ENCODE data around the gene STIM1.
A peak's percentile ranks its signal among the peaks of the same experiment; 100 is the strongest.

Gene STIM1

DNA sequence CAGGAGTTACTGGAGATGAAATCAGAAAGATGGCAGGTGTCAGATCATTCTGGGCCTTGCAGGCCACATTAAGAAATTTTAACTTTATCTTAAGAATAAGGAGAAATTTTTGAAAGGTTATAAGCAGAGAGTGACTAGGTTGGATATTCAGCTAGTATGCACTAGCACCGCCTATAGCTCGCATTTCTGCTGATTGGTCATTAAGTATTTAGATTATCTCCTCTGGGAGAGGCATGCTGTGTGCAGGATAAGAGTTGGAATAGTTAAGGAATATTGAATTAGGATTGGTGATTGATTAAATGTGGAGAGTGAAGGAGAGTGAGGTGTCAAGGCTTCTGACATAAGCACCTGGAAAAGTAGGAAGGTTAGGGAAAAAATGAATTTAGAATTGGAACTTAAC is 100.6 kb downstream of the STIM1 start:
- no peak for DNase-seq

DNA sequence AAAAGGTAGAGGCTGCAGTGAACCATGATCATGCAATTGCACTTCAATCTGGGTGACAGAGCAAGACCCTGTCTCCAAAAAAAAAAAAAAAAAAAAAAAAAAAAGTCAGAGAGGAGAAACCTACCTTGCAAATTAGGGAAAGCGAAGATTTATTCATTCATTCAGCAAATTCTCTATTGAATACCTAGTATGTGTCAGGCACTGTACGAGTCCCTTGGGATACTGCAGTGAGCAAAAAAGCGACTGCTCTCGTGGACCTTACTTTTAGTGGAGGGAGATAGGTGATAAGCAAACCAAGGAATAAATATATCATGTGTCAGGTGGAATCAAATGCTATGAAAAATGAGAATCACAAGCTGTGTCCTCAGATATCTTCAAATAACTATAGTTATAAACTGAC is 101.3 kb downstream of the STIM1 start:
- DNase-seq = no peak

DNA sequence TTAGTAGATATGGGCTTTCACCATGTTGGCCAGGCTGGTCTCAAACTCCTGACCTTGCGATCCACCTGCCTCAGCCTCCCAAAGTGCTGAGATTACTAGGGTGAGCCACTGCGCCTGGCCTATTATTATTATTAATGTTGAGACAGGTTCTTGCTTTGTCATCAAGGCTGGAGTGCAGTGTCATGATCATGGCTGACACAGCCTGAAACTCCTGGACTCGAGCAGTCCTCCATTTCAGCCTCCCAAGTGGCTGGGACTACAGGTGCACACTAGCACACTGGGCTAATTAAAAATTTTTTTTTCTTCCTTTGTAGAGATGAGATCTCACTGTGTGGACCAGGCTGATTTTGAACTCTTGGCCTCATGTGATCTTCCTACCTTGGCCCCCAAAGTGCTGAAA is 102.0 kb downstream of the STIM1 start:
- DNase-seq = no peak

DNA sequence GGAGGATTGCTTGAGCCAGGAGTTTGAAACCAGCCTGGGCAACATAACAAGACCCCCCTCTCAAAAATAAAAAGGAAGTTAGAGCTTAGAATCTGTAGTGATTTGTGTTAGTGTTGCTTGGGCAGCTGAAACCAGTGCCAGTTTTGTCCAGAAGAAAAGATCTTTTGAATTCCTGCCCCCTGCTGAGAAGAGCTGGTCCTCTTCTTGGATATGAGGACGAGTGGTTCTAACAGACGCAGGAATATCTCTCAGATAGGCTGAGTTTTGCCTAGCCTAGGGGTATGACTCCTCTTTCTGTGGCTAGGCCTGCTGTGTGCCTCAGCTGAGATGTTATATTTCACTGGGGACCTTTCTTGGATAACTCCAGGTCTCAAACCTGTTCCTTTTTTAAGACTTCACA is 102.8 kb downstream of the STIM1 start:
- no peak for DNase-seq

DNA sequence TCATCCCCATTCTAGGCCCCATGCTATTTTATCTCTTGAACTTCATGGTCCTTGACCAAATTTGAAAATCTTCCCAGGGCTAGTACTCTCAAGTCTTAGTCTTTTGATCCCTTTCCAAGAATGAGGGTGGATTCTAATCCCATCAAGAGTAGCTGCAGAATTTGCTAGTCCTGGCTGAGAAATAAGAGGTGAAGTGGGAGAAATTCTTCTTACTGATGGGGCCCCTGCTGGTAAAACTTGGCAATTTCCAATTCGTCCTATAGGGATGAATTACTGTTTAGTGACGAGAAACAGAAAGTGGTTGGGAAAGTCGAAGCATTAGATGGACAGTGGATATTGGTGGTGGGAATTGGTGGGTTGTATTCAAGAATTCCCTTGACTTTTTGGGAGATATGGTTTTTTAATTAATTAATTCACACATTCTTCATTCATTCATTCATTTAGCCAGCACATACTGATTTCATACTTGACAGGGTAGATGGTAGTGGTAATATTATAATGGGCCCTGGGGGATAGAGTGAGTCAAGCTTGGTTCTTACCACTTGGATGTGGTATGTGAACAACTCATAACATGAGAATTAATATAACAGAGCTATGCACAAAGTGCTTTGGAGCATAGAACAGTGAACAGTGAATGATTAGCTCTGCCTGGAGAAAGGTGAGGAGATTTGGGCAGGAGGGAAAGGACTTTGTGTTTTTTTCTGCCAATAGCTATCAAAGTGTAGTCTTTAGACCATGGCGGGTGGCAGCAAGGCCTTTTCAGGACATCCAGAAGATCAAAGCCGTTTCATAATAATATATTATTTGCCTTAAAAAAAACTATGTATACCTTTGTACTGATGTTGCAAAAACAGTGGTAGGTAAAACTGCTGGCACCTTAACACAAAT is 103.8 kb downstream of the STIM1 start:
- no peak for DNase-seq

DNA sequence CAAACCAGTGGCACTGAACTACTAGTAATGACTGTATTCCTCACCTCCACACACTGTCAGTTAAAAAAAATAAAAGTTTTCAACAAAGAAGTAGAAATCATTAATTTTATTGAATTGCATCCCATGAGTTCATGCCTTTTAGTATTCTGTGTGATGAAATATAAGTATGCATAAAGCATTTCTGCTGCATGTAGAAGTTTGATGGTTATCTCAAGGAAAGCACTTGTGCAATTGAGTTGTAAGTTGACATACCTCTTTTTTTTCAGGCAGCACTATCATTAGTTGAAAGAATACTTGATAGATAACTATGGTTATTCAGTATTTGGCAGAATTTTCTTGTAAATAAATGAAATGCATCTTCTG is 104.4 kb downstream of the STIM1 start:
- DNase-seq = no peak

DNA sequence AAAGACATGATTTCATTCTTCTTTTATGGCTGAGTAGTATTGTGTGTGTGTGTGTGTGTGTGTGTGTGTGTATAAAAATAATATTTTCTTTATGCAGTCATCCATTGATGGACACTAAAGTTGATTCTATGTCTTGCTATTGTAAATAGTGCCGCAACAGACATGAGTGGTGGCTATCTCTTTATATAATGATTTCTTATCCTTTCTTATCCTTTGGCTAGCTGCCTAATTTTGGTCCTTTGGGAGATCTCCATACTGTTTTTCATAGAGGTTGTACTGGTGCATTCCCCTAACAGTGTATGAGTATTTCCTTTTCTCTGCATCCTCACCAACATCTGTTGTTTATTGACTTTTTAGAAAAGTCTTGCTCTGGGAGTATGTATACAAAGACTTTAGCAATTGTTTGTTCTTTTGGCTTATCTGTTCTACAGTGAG is 107.0 kb downstream of the STIM1 start:
- DNase-seq = no peak

DNA sequence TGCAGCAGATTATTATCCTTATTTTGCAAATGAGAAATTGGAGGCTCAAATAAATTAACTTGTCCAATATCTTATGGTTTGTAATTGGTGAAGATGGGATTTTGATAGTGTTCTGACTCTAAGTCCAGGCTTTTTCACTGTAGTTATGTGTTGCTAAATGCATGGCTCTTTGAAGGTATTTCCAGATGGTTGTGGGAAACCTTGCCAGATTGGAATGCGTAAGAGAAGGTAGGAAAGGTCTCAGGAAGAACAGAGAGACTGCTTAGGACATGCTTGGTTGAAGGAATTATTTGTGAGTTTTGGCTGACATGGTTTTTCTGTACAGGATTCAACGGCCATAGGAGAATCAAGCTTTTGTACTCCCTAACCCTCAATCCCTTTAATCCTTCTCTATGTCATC is 108.6 kb downstream of the STIM1 start:
- no peak for DNase-seq

DNA sequence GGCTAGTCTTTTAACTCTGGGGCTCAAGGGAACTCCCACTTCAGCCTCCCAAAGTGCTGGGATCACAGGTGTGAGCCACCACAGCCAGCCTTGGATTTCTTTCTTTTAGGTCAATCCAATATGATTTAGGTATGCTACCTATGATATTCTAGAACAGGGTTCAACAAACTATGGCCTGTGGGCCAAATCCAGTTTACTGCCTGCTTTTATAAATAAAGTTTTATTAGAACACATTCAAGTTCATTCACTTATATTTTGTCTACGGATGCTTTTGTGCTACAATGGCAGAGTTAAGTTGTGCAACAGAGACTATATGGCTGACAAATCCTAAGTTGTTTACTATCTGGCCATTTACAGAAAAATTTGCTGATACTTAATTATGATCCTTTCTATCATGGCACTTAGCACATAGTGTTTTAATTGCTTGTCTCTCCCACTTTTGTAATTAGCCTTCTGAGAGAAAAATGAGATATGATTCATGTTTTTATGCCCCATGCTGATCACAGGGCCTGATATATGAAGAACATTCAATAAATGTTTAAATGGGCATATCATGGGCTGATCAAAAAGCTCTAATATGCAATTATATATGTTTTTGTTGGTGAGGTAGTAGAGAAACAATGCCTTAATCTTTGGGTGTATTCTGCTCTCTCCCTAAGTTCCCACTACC is 109.6 kb downstream of the STIM1 start:
- DNase-seq = no peak

DNA sequence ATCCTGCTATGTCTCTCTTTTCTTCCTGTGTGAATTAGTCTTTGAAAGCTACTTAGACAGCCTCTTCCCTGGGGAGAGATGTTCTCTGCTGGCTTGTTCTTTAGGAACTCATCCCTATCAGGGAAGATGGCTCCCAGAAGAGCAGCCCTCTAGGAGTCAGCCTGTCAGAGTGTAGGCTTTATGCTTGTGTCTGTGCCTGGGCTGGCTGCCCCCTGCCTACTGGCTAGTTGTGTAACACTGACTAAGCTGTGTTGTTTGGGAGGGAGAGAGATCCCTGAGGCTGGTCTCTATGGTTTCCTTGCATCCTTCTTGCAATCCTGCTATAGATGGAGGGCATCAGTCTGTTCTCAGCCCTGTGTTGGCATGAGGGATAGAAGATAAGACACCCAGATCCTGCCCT is 112.2 kb downstream of the STIM1 start:
- no peak for DNase-seq

DNA sequence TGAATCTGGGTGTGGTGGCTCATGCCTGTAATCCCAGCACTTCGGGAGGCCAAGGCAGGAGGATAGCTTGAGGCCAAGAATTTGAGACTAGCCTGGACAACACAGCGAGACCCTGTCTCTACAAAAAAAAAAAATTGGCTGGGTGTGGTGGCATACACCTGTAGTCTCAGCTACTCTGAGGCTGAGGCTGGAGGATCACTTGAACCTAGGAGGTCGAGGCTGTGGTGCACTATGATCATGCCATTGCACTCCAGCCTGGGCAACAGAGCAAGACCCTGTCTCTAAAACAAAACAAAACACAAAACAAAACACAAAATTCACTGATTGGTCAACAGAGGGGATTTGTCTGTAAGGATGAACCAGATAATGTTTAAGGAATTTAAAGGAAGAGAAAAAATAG is 113.7 kb downstream of the STIM1 start:
- DNase-seq = no peak

DNA sequence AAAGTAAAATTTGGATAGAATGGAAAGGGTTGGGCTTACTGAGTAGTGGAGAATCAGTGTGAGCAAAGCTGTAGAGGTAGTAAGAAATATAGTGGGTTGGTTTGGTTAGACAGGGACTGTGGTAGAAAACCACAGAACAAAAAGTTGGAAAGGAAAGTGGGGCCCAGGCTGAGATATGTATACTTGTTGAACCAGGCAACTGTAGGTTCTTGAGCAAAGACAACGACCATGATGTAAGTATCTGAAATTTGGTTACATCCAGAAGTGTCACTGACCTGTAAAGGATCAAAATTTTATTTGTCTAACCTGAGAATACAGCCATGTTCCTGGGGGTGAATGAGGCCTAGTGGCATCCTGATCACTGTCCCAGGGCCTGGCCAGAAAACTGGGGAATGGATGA is 114.1 kb downstream of the STIM1 start:
- no peak for DNase-seq

DNA sequence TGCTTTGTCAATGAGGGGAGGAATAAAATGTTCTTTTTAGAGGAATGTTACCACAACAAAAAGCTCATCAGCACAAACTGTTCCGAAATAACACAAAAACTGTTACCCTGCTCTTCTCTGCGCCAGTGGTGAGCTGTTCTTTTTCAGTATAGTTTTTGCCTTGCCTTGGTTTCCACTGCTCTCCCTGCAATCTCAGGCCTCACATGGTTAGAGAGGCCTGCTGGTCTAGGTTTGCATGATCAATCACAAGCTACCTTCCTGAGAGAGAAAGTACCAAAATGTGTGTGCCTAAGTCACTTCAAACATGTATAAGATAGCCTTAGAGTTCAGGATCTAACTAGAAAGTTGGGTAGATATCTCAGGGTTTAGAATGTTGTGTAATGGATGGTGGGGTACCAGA is 114.6 kb downstream of the STIM1 start:
- DNase-seq = no peak

DNA sequence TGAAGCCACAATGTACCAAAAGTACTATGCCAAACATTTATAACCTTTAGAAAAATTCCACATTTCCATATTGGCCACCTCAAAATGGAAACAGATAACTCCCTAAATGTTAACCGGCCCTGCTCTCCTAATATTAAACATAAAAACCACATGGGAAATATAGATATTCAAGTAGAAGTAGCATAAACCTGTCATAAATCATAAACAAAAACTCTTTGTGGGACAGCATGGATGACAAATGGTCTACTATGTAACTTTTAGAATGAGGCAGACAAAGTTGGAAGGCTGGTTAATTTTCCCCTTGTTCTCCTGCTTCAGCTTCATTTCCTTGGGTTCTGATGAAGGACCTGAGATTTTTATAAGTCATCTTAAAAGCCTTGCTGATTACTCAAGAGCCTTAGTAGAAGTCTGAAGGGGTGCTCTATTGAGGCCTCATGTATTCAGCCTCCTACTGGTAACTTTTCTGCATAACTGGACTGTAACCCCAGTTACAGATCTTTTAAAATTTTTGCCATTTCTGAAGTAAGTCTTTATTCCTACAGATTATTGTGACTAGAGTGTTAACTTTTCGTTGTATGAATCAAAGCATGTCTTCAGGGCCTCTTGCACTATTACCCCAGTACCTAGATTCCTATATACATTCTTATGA is 116.4 kb downstream of the STIM1 start:
- DNase-seq = no peak

DNA sequence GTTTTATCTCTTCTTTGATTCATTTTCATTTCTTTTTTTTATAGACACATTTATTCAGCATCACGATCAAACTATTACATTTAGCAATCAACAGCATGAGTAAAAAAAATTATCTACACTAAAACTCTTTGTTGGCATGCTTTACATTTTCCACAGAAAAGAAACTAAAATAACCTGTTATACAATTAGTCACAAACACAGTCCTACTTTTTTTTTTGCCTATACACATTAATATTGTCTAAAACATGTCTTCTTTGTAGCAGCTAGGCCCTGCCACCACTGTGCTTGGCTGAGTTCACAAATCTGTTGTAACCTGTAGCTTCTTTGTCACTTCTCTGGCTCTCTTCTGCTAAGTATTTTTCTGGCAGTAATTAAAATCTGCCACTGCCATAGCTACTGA is 117.0 kb downstream of the STIM1 start:
- no peak for DNase-seq

DNA sequence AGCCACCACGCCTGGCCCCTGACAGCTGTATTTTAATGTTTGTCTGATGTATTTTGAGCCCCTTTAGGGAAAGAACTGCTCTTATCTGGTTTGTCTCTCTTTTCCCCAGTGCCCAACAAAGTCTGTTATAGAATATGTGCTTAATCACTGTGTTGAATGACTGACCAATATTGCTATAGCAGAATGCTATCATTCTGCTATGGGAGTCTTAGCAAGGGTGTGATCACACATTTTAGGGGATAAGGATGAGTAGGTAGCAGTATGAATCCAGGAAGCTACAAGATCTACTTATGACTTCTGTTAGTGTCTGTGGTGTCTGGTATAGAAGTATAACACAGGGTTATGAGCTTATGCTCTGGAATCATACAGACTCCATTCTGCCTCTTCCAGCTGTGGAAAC is 121.6 kb downstream of the STIM1 start:
- DNase-seq = no peak

DNA sequence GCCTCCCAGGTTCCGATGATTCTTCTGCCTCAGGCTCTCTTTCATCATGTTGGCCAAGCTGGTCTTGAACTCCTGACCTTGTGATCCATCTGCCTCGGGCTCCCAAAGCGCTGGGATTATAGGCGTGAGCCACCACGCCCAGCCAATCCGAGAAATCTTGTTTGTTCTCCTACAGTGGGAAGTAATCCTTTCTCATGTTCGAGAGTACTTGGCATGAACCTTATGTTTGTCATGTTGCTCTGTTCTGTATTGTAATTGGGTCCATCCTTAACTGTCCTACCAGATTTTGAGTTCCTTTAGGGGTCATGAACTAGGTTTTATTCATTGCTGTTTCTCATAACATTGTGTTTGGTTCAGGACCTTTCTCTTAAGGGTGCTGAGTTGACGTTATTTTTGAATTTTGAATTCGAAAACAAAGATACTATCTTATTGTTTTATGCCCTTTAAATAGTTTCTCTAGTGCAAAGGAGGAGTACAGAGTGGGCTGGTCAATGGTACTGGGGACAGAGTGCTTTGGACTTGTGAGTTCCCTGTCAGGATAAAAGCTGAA is 125.7 kb downstream of the STIM1 start:
- DNase-seq = no peak

DNA sequence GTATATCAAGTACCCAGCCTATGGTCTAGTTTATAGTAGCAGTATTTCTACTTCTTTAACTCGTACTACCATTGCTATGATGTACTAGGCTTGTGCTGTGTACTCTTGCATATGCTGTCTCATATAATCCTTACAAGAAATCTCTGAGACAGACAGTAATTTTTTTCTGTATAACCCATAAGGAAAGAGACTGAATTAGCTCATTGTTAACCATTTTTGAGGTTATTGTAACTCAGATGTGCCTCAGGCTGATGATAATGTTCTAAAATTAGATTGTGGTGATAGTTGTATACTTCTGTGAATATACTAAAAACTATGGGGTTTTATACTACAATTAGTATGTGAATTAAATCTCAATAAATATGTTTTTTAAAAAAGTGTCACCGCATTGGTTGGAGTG is 127.0 kb downstream of the STIM1 start:
- DNase-seq = no peak

DNA sequence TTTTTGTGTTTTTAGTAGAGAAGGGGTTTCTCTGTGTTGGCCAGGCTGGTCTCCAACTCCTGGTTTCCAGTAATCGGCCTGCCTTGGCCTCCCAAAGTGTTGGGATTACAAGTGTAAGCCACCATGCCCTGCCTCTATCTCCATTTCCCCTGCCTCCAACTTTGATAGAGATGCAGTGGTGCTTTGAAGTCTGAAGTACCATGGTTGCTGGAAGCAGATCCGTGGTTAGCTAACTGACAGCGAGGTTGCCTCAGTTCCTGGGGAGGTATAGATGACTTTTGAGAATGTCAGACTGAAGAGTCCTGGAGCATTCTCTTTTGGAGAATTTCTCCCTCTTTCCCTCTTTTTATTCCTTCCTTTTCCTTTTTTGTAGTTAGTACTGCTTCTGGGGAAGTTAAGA is 127.6 kb downstream of the STIM1 start:
- no peak for DNase-seq

DNA sequence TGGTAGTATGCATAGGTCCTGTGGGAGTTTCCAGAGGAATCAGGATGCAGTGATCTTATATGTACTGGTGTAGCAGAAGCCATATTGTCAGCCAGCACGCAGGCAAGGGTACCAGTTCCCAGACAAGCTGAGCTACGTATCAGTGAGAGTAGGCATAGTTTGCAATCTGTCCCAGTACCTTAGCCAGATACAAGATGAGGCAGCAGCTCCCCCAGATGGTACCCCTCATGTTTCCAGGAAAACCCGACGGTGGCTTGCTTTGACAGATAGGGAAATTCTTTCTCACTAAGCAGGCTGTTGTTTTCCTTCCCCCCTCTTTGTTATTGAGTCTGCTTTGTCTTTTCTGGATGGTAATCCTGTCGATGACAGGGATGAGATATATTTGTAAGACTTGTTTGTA is 129.4 kb downstream of the STIM1 start:
- DNase-seq = peak; percentile 23

DNA sequence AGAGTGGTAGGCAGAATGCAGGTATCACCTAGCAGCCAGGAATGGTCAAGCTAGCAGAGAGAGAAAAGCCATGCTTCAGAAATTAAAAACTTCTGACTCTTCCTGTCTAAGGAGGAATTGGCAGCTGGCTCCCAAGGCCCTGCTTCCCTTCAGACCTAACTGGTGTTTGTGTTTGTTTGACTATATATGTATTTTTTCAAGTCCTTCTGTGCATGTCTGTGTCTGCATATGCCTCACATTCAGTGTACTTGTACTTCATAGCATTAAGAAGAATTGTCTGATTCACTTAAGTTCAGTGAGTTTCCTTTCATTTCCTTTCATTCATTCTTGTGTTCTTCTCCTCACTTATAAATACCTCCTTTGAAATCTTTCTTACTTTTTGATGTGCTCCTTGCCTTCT is 130.2 kb downstream of the STIM1 start:
- no peak for DNase-seq

DNA sequence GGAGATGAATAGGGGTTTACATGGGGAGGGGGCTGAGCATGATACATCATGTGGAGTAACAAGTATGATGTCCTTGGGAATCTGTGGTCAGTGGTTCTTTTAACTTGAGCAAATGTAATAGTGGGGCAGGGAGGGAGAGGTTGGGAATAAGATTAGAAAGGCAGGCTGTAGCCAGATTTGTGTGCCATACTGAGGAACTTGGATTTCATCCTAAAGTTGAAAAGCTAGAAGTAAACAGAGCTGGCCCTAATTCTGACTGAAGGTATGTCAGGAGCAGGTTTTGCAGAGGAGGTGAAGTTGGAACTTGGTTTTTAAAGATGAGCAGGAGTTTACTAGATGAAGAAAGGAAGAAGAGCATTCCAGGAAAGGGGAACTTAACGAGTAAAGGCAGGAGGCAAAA is 130.8 kb downstream of the STIM1 start:
- no peak for DNase-seq

DNA sequence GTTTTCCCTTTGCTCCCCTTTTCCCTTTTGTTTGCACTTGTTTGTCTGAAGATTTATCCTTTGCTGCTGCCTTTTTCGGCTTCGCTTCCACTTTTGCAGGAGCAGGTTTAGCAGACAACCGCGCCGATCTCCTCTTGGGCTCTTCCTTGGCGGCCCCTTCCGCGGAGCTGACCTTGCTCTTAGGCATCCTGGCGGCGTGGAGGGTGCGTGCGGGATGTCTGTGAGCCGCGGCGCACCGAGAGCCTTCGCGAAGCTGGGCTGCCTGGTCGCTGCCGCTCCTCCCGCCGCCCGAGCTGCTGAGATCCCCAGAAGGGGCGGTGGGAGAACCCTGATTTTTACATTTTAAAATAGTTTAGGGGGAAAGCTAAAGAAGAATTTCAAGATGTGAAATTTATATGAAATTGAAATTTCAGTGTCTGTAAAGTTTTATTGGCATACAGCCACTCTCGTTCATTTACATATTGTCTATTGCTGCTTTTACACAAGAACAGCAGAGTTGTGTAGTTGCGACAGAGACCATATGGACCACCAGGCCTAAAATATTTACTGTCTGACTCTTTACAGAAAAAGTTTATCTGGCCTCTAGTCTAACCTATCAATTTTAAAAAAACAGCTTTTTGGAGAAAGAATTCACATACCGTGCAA is 133.9 kb downstream of the STIM1 start:
- no peak for DNase-seq
